SJSA1 (cell line): ENCODE measurements around the gene KRTAP7-1. TPM values are rescaled to one million over a fixed set of nuclear protein-coding genes. Genes with fewer than 3 reads are reported as not detected.

Experiments used
- DNase-seq, 2 experiments: peaks; one replicate each; pipeline ENCODE4 v3.0.0-alpha.2; 2015 to 2020; ENCODE audit warnings: low spot score in 2 of 2, low read depth in 1 of 2
- H3K27ac ChIP-seq: fragments of 250-450 bp; sonication (Bioruptor Pico); 2 replicates; pipeline ENCODE4 v1.5.1; 2020; ENCODE audit warnings: mild to moderate bottlenecking, moderate library complexity
- H3K27me3 ChIP-seq: fragments of 250-450 bp; sonication (Bioruptor Pico); replicated peaks from 2 replicates; pipeline ENCODE4 v1.5.1; 2020; ENCODE audit warnings: mild to moderate bottlenecking, moderate library complexity
- H3K36me3 ChIP-seq: fragments of 250-450 bp; sonication (Bioruptor Pico); 2 replicates; pipeline ENCODE4 v1.5.1; 2020; ENCODE audit warnings: mild to moderate bottlenecking
- H3K4me1 ChIP-seq: fragments of 250-450 bp; sonication (Bioruptor Pico); replicated peaks from 2 replicates; pipeline ENCODE4 v1.6.1; 2021; ENCODE audit warnings: mild to moderate bottlenecking
- H3K4me3 ChIP-seq: fragments of 250-450 bp; sonication (Bioruptor Pico); 2 replicates; pipeline ENCODE4 v1.5.1; 2020; ENCODE audit warnings: mild to moderate bottlenecking
- H3K9me3 ChIP-seq: fragments of 250-450 bp; sonication (Bioruptor Pico); replicated peaks from 2 replicates; pipeline ENCODE4 v1.5.1; 2020; ENCODE audit warnings: mild to moderate bottlenecking
- total RNA-seq: library from RNA; depleted of rRNA; stranded (reverse); fragments of >200 nt; shearing (Covaris generic); gene quantifications from 2 replicates; pipeline ENCODE4 v1.2.3, GENCODE V29; 2014; rRNA removed

Gene KRTAP7-1, protein sequence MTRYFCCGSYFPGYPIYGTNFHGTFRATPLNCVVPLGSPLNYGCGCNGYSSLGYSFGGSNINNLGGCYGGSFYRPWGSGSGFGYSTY
- not detected in 2 replicates for total RNA-seq

DNA sequence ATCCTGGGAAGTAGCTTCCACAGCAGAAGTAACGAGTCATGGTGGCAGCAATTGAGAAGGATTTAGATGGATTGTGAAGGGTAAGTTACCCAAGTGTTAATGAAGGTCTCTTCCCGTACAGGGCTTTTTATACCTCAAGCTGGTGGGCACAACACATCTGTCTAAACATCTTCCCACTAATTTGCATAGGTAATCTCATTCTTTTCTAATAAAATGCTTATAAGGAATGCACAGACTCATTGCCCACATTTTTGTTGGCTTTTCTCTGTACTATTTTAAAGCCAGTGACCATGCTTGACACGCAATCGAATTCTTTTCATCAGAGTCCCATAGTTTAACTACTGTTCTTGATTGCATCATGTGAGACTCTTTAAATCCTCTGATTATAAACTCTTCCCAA lies at the start of gene KRTAP7-1:
Gene KRTAP7-1, minus strand, starts transcription at position 101 of the 400 bp plus-strand sequence. Its CDS starts 61 bp downstream, at position 40.
- Histone ChIP-seq H3K36me3 (no peaks in the 10 kb centered on the region), H3K4me3 (no peak within 1 kb of the TSS), H3K4me1 (no peaks in the 10 kb centered on the region), H3K27ac (no peak within 1 kb of the TSS), H3K27me3 (no peaks in the 10 kb centered on the region), H3K9me3 (peaks cover 6% of the 10 kb centered on the region)
- DNase-seq: no peak

DNA sequence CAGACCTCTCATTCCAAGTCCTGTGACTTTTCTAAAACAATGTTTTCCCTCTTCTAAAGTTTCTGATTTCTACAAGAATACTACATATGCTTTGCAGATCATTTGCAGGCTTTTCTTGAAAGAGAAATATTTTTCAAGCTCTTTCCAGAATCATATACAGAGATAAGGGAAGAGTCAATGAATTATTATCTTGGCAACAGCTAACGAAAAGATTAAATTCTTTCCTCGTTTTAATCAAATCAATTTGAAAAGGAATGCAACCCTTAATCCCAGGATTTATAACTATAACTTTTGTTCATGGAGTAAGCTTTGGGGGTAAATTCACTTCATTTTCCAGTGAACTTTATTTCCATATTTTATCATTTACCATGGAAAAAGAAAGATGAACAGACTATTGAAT lies 45.0 kb upstream of the KRTAP7-1 start:
- Histone ChIP-seq H3K4me1 (no peaks in the 10 kb centered on the region), H3K27ac (no peak overlapping the region), H3K9me3 (no peaks in the 10 kb centered on the region; the same call in 1 of the 2 replicates), H3K4me3 (no peak overlapping the region), H3K27me3 (no peaks in the 10 kb centered on the region), H3K36me3 (no peaks in the 10 kb centered on the region)
- no peak for DNase-seq

DNA sequence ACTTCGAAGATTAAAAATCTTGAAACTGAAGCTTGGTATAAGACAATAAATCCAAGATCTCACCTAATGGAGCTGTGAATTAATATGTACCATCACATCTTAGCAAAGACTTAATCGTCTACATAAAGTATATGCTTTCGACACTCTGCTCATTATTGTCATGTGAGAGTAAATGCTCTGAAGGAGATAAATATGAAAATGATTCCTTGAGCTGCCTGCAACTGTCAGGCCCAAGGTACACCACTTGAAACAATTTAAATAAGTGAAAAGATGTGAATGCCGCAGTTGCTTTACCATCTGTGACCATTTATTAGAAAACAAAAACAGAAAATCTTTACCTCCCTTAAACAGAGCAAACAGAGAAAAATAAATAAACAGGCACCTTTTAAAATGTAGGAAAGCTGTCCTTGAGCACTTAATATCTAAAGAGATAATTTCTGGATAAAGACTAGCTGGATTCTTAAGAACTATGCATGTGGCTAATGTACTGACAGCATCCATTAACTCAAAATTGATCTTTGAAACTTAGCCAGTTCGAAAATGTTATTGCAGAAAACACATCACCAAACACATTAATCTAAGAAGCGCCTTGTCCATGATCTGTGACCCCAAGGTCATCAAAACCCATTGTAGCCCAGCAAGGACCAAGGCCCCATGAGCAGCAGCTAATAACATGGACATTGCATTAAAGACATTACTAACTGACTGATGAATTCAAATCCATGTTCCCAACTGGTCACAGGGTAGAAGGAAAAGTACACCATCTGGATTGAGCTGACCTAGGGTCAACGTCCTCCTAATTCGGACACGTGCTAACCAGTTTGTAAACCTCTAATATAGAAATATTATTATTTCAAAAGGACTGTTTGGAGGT lies 18.3 kb upstream of the KRTAP7-1 start:
- DNase-seq: no peak

DNA sequence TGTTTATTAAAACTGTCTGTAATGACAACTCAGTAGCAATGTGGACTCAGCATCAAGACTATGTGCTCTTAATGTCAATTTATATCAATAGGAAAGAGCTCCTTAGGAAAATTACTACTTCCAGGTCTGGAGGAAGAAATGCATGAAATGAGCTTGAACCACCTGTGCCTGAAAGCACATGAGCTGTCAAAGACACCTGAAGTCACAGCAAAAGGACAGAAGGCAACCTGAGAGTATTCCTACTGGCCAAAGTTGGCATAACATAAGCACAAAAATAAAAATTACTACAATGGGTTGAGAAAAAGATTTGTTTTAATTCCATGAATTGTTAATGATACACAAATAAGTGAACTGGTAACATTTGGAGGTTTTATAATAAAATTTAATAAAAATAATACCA lies 13.4 kb upstream of the KRTAP7-1 start:
- H3K27me3 ChIP-seq: no peaks in the 10 kb centered on the region
- no peaks in the 10 kb centered on the region for H3K9me3 ChIP-seq
- no peak overlapping the region for H3K27ac ChIP-seq
- no peaks in the 10 kb centered on the region for H3K36me3 ChIP-seq
- no peak overlapping the region for H3K4me3 ChIP-seq
- no peaks in the 10 kb centered on the region for H3K4me1 ChIP-seq
- no peak for DNase-seq

More for the DNA sequence above, 18.3 kb upstream of the KRTAP7-1 start:
- H3K4me3 ChIP-seq: no peak overlapping the region
- no peaks in the 10 kb centered on the region for H3K9me3 ChIP-seq
- H3K27me3 ChIP-seq: no peaks in the 10 kb centered on the region
- H3K4me1 ChIP-seq: no peaks in the 10 kb centered on the region
- no peak overlapping the region for H3K27ac ChIP-seq
- H3K36me3 ChIP-seq: no peaks in the 10 kb centered on the region

DNA sequence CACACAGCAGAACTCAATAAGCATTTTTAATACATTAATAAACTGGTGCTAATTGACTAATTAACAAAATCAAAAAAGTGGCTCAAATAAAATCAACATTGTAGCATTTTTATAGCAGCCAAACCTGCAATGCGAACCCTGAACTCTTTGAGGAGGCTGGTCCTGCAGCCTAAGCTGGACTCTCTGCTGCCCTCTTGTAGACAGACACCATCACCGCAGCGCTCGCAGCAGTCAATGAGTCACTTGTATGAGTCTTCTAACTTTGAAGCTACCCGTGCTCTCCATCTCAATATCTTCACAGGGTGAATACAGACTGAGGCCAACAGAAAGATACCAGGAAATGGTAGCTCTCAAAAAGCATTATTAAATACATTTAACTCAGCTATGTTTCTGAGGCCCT lies 9.7 kb upstream of the KRTAP7-1 start:
- no peaks in the 10 kb centered on the region for H3K9me3 ChIP-seq
- no peaks in the 10 kb centered on the region for H3K36me3 ChIP-seq
- peak in 1 of 2 experiments; percentile 8 for DNase-seq
- no peak overlapping the region for H3K27ac ChIP-seq
- no peaks in the 10 kb centered on the region for H3K27me3 ChIP-seq
- H3K4me1 ChIP-seq: no peaks in the 10 kb centered on the region
- no peak overlapping the region for H3K4me3 ChIP-seq

- Histone ChIP-seq H3K9me3 (no peaks in the 10 kb centered on the region), H3K36me3 (no peaks in the 10 kb centered on the region), H3K27me3 (no peaks in the 10 kb centered on the region), H3K27ac (no peak overlapping the region), H3K4me1 (no peaks in the 10 kb centered on the region), H3K4me3 (no peak overlapping the region)
- DNase-seq: no peak
These were observed 9.0 kb upstream of the KRTAP7-1 start for GRCh38 chr21:30838536-30838935.

GRCh38 chr21:30831194-30831765 lies 1.7 kb upstream of the KRTAP7-1 start:
- Histone ChIP-seq H3K4me1 (no peaks in the 10 kb centered on the region), H3K4me3 (no peak overlapping the region), H3K9me3 (peaks cover 6% of the 10 kb centered on the region), H3K27ac (no peak overlapping the region), H3K36me3 (no peaks in the 10 kb centered on the region), H3K27me3 (no peaks in the 10 kb centered on the region)
- no peak for DNase-seq

- Histone ChIP-seq H3K4me1 (no peaks in the 10 kb centered on the region), H3K36me3 (no peaks in the 10 kb centered on the region), H3K9me3 (no peaks in the 10 kb centered on the region), H3K27me3 (0 out of 2 replicates have a peak, but pooled peaks cover 4% of the 10 kb centered on the region), H3K27ac (no peak overlapping the region), H3K4me3 (no peak overlapping the region)
- no peak for DNase-seq
These were observed 10.5 kb downstream of the KRTAP7-1 start for GRCh38 chr21:30818837-30819610.

GRCh38 chr21:30813174-30813573 lies 16.4 kb downstream of the KRTAP7-1 start, which contains the start of gene KRTAP8-1:
Gene KRTAP8-1, minus strand, starts transcription at chr21:30813274. Its CDS starts 54 bp downstream, at chr21:30813220.
- Histone ChIP-seq H3K36me3 (no peaks in the 10 kb centered on the region), H3K27me3 (no peaks in the 10 kb centered on the region), H3K27ac (no peak within 1 kb of the TSS), H3K4me3 (no peak within 1 kb of the TSS), H3K4me1 (no peaks in the 10 kb centered on the region), H3K9me3 (no peaks in the 10 kb centered on the region)
- no peak for DNase-seq

DNA sequence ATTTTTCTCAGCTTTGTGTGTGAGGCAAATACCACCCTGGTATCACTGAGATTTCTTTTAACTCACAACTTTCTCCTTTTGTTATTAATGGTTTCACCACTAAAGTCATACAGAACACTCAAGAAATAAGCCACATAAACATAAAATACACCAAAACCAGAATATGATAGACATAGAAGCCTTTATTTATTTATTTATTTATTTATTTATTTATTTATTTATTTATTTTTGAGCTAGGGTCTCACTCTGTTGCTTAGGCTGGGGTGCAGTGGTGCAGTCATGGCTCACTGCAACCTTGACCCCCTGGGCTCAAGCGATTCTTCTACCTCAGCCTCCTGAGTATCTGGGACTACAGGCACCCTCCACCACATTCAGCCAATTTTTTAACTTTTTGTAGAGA lies 29.0 kb downstream of the KRTAP7-1 start:
- H3K36me3 ChIP-seq: no peaks in the 10 kb centered on the region
- no peaks in the 10 kb centered on the region for H3K27me3 ChIP-seq
- H3K9me3 ChIP-seq: no peaks in the 10 kb centered on the region
- no peak for DNase-seq
- no peak overlapping the region for H3K4me3 ChIP-seq
- H3K4me1 ChIP-seq: no peaks in the 10 kb centered on the region
- no peak overlapping the region for H3K27ac ChIP-seq

DNA sequence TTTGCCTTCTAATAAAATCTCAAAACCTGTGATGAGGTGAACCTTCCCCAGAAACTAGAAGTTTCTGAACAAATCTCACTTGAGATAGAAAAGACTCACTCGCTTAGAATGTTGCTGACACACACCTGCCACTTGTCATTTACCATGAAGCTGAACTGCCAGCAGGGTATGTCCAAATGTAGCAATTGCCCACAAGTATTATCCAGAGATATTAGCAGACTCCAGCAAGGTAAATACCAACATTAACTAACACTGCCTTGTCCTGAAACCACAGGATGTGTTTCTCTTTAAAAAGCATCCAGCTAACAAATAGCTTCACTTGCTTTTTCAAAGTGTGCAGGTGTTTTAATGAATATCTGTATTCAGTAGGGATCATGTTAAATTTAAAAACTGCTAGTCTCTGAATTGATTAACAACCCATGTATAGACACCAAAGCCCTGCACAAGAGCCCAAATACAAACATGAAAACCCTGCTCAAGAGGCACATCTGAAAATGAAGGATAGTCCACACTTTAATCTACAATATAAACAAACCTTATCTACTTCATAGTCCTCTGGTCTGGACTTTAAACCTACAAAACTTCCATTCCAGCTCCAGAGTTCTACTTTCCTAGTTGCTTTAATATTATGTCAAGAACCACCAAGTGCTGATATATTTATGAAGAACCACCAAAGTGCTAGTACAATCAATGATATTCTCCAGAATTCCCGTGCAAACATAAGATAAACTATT lies 35.8 kb downstream of the KRTAP7-1 start:
- Histone ChIP-seq H3K4me3 (no peak overlapping the region), H3K27me3 (no peaks in the 10 kb centered on the region), H3K4me1 (no peaks in the 10 kb centered on the region), H3K27ac (no peak overlapping the region), H3K36me3 (no peaks in the 10 kb centered on the region), H3K9me3 (no peaks in the 10 kb centered on the region)
- DNase-seq: no peak

DNA sequence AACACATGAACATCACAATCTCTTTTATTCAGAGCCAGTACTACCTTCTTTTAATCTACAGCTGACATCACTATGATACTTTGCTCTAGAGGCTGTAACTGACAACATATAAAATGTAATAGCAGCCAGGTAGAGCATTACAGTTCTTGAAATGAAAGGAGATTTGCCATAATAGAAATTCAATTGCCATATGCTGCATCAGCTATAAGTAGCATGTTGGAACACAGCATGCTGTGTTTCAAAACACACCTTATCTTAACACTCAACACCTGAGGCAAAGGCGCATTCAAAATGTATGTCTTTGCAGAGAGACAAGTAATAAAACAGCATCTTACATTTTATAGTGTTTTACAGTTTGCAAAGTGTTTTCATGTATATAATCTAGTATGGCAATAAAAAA lies 50.3 kb downstream of the KRTAP7-1 start:
- H3K27ac ChIP-seq: no peak overlapping the region
- no peak overlapping the region for H3K4me3 ChIP-seq
- no peaks in the 10 kb centered on the region for H3K9me3 ChIP-seq
- DNase-seq: no peak
- H3K4me1 ChIP-seq: no peaks in the 10 kb centered on the region
- no peaks in the 10 kb centered on the region for H3K36me3 ChIP-seq
- peaks cover 4% of the 10 kb centered on the region; the same call in 1 of the 2 replicates for H3K27me3 ChIP-seq
